Fibroblast of villous mesenchyme (primary cell): ENCODE measurements around the gene PTTG2. TPM values are rescaled to one million over a fixed set of nuclear protein-coding genes. Genes with fewer than 3 reads are reported as not detected.
A peak's percentile ranks its signal among the peaks of the same experiment; 100 is the strongest.

Experiments
- DNase-seq: peaks from one replicate; pipeline ENCODE4 v3.0.0-alpha.2; 2010; ENCODE audit warnings: low read depth
- H3K4me3 ChIP-seq: 2 replicates; pipeline ENCODE4 v1.5.1; 2011; ENCODE audit warnings: low read depth, mild to moderate bottlenecking, low read length
- CTCF ChIP-seq: IDR thresholded peaks from 2 replicates; pipeline ENCODE4 v1.5.1; 2012; ENCODE audit warnings: low read depth, mild to moderate bottlenecking, low read length; ENCODE audit not compliant: insufficient read depth
- total RNA-seq: library from RNA; depleted of rRNA; stranded (reverse); fragments of >200 nt; gene quantifications from 2 replicates; pipeline ENCODE4 v1.2.3, GENCODE V29; 2012

PTTG2 gene
- total RNA-seq, 1 donor: 0.43 TPM

- DNase-seq: peak; percentile 76
- TF ChIP-seq CTCF: no peak
- H3K4me3 ChIP-seq: peak overlapping the region; percentile 68
Measured at GRCh38 chr4:37976991-37977470, 16.8 kb downstream of the PTTG2 start.

GRCh38 chr4:37977471-37978247 lies 17.5 kb downstream of the PTTG2 start:
- DNase-seq: peak; percentile 66
- peak overlapping the region; percentile 68 for H3K4me3 ChIP-seq
- peak; percentile 47 for TF ChIP-seq CTCF

- TF ChIP-seq CTCF: no peak
- peak overlapping the region; percentile 68 for H3K4me3 ChIP-seq
- DNase-seq: no peak
Measured at GRCh38 chr4:37978248-37978924, 18.2 kb downstream of the PTTG2 start.

GRCh38 chr4:37980246-37980645 lies 20.0 kb downstream of the PTTG2 start:
- DNase-seq: no peak
- TF ChIP-seq CTCF: no peak
- no peak overlapping the region for H3K4me3 ChIP-seq

- DNase-seq: no peak
- TF ChIP-seq CTCF: no peak
- H3K4me3 ChIP-seq: no peak overlapping the region
Measured at GRCh38 chr4:37981425-37981824, 21.2 kb downstream of the PTTG2 start.

GRCh38 chr4:37981844-37982720 lies 21.9 kb downstream of the PTTG2 start:
- DNase-seq: peak; percentile 46
- no peak for TF ChIP-seq CTCF
- H3K4me3 ChIP-seq: no peak overlapping the region
